ENCODE measurements around the gene UBE2L3.
A peak's percentile ranks its signal among the peaks of the same experiment; 100 is the strongest.
"Not testable (repeated sequence)": the region's sequence is repeated elsewhere in the genome, so short reads cannot be mapped to it uniquely, and the experiment has no call there.

The UBE2L3 gene

GRCh38 chr22:21567456-21568346 lies at the start of gene UBE2L3:
Gene UBE2L3 (plus strand): TSS chr22:21567714. CDS start chr22:21567745, 31 bp downstream.
- DNase-seq (ENCODE audit: low read depth in 2 of 2) = peak; percentile 78 to 82

- not testable (repeated sequence) for DNase-seq (ENCODE audit: low read depth in 2 of 2)
Measured at GRCh38 chr22:21526705-21527500, 40.6 kb upstream of the UBE2L3 start.

DNA sequence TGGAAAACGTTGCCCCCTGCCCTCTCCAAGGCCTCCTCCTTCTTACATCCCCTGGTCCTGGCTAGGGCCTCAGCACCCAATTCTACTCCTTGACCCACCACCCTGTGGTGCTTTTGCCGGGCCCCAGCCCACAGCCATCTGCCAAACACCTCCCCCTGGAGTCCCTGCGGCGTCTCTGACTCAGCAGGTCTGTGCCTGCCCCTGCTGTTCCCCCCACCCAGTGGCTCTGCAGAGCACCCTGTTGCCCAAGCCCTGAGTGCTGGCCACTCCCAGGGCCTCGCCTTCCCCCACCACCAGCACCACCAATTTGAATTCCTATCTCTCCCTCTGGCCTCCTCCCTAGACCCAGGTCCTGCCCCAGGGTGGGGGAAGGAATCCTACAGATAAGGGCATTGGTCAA lies 36.0 kb upstream of the UBE2L3 start:
- not testable (repeated sequence) for DNase-seq (ENCODE audit: low read depth in 2 of 2)

DNA sequence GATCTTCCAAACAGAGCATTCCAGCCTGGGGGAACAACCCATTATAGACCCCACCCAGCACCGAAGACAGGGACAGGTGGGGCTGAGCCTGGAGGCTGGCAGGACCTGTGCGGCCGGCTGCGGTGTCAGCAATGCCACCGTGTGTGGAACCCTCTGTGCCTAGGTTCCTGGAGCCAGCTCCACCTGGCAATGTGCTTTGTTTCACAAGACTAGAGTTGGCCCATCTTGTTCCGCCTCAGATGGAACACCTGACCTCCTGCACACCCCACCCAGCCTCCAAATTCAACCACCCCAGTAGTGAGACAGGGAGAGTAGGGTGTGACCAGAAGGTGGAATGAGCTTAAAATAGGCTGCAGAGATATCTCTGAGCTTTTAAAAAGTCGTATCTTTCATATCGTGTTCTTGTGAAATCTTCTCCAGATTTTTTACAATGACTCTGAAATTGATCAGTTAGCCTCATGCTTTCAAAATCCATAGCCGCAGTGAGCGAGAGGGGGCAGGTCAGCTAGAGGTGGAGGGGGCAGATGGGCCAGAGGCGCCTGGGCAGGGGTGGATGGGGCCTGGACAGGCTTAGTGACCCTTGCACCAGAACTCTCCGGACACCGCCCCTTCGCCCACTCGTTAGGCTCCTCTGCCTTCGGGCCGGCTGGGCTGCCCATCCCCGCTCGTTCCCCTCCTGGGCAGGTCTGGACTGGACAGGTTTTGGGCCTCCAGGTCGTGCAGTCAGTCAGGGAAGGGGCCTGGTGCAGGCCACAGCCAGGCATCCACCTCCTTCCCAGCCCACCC lies 34.5 kb upstream of the UBE2L3 start:
- DNase-seq (ENCODE audit: low read depth in 2 of 2) = not testable (repeated sequence)

GRCh38 chr22:21539862-21540261 lies 27.7 kb upstream of the UBE2L3 start:
- DNase-seq (ENCODE audit: low read depth in 2 of 2) = not testable (repeated sequence)

- not testable (repeated sequence) for DNase-seq (ENCODE audit: low read depth in 2 of 2)
Measured at GRCh38 chr22:21544432-21545322, 22.8 kb upstream of the UBE2L3 start.

GRCh38 chr22:21549558-21549957 lies 18.0 kb upstream of the UBE2L3 start:
- not testable (repeated sequence) for DNase-seq (ENCODE audit: low read depth in 2 of 2)

DNA sequence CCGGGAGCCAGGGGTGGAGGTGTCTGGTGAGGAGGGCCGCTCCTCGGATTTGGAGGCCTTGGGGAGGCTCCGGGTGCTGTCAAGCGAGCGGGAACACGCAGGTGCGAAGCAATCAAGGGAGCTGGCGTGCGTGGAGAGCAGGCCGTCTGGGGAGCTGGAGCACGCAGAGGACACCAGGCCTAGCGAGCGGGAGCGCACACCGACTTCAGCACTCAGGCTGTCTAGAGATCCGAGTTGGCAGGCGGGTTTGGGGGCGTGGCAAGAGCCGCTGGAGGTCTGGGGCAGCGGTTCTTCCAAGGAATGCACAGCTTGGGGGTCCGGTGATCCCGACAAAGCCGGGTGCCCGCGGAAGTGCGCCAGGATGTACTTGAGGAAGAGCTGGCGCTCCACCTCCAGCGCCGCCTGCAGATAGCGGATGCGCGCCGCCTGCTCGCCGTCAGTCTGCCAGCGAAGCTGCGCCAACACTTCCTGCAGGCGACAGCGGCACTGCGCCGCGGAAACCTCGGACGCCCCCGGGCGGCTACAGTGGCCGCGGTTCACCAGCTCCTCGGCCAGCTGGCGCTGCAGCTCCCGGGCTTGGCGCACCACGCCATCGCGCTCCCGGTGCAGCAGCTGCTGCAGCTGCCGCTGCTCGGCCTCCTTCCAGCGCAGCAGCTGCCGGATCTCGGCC lies 17.4 kb upstream of the UBE2L3 start:
- DNase-seq (ENCODE audit: low read depth in 2 of 2) = not testable (repeated sequence)

DNA sequence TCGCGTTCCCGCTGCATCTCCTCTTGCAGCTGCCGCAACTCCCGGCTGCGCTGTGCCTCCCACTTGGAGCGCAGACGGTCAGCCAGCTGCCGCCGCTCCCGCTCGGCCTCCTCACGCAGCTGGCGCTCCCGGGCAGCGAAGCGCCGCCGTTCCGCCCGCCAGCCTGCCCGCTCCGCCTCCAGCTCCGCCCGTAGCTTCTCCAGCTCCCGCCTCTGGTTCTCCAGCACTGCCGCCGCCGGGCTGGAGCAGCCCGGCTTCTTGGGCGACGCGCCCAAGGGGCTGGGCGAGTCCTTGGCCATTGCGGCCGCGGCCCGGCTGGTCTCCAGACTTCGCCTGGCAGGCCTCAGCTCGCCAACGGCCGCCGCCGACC lies 16.9 kb upstream of the UBE2L3 start:
- DNase-seq (ENCODE audit: low read depth in 2 of 2) = not testable (repeated sequence)

DNA sequence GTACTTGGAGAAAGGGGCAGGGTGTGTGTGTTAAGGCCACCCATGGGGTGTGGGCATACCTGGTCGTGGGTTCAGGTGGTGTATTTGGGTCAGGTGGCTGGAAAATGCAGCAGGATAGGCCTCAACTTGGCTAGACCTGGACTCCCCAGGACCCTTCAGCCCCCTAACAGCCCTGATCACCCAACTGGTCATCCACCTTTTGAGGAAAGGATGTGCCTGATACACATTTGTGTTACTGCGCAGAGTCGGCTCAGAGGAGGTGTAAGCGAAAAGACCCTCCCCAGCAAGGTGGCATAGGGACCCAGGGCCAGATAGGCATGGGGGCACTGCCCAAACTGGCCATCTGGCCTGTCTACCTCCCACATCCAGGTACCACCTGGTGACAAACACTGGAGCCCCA lies 16.2 kb upstream of the UBE2L3 start, which contains the start of gene RIMBP3C:
TSS of gene RIMBP3C (minus strand) at position 101 of the 400 bp plus-strand sequence. CDS start 485 bp downstream, outside the sequence.
- not testable (repeated sequence) for DNase-seq (ENCODE audit: low read depth in 2 of 2)

GRCh38 chr22:21559345-21560125 lies 8.0 kb upstream of the UBE2L3 start:
- not testable (repeated sequence) for DNase-seq (ENCODE audit: low read depth in 2 of 2)

DNA sequence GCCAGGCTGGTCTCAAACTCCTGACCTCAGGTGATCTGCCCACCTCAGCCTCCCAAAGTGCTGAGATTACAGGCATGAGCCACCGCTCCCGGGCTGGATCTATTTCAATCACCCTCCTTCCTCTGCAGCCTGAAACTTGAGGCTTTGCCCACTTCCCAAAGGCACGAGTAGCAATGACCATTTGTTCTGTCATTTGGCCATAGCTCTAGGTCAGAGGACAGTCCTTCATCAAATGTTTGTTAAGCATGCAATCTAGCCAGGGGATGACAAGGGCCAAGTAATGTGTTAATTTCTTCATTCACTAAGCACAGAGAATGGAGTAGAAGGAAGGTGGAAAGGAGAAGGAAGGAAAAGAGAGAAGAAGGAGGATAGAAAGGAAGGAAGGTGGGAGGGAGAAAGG lies 6.9 kb upstream of the UBE2L3 start:
- not testable (repeated sequence) for DNase-seq (ENCODE audit: low read depth in 2 of 2)

GRCh38 chr22:21563912-21564311 lies 3.6 kb upstream of the UBE2L3 start:
- no peak for DNase-seq (ENCODE audit: low read depth in 2 of 2)

- no peak for DNase-seq (ENCODE audit: low read depth in 2 of 2)
Measured at GRCh38 chr22:21564411-21564810, 3.1 kb upstream of the UBE2L3 start.

GRCh38 chr22:21568347-21569075 lies 997 bp downstream of the UBE2L3 start:
- DNase-seq (ENCODE audit: low read depth in 2 of 2) = no peak

GRCh38 chr22:21569076-21569427 lies 1.5 kb downstream of the UBE2L3 start:
- not testable (repeated sequence) for DNase-seq (ENCODE audit: low read depth in 2 of 2)

GRCh38 chr22:21569459-21570170 lies 2.1 kb downstream of the UBE2L3 start:
- no peak for DNase-seq (ENCODE audit: low read depth in 2 of 2)

DNA sequence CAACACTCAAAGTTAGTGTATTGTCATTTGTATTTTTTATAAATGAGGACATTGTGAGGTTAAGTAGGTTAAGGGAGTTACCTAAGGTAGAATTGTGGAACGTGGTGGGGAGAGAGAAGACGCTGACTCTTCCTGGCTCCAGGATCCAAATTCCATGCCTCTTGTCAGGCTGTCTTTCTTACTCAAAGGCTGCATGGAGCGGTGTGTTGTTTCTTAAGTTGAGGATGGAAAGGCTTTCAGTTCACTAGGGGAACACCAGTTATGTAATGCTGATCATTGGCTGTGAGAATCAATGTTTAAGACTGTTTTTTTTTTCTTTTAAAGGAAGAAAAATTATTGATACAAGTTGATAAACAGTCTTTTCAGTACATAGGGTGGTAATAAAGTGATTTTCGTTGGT lies 2.9 kb downstream of the UBE2L3 start:
- no peak for DNase-seq (ENCODE audit: low read depth in 2 of 2)
